Stimulated activated CD4-positive, alpha-beta T cell treated with anti-CD3 and anti-CD28 coated beads, TNF-alpha, amount 100 ng/mL, for 4 hours (primary cell): ENCODE results near the gene ANP32A.
A peak's percentile ranks its signal among the peaks of the same experiment; 100 is the strongest.

ENCODE experiments used
- DNase-seq, 3 experiments: peaks; one replicate each; pipeline ENCODE4 v3.0.0-alpha.2; 2020; ENCODE audit warnings: low read depth in 3 of 3

Gene ANP32A

DNA sequence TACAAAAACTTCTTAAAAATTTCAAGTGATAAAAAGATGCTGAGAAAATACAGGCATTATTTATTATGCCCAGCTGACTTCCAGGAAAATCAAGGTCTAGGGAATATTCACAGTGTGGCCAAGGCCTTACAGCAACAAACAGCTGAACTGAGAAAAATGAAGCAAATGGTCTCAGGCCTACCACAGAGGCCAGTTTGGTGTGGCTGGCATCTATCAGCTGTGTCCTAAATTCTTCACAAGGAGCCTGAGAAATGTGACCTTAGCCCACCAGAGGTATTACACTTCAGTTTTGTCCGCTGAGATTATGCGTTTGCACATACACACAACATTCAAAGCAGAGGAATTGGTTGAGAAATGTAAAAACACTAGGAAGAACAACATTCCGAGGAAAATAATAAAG is 77.4 kb downstream of the ANP32A start:
- DNase-seq: no peak

GRCh38 chr15:68739390-68740080 is 81.2 kb downstream of the ANP32A start:
- no peak for DNase-seq

DNA sequence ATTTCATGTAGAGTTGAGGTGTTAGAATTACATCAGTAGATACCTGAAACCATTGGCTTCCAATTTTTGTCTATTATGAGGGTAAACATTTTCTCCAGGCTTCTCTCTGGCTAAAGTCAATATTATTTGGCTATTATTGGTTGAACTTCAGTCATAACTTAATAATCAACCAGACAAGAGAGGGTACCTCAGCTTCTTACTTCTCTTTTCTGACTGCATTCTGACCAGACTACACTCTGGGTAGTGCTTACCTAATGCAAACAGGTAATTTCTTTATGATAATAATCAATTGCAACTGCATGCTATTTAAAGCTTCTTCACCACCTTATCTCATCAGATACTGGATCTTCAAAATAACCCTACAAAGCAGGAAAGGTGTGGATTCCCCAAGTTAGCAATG is 85.1 kb downstream of the ANP32A start:
- DNase-seq: no peak

DNA sequence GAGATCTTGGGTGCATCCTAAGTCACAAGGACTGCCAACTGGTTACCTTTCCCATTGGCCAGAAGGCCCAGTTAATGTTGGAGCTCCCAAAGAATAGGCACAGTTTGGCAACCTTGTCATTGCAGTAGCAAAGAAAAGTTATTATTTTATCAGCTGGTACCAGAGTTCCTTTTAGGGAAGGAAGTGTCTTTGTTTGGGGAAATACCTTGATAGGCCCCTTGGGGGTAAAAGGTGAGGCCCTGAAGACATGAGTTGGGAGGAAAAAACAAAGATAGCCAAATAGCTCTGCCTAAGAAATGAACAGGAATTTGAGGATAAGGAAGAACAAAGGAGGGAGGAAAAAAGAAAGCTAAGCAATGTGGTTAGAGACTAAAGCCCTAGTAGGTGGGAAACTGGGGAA is 85.8 kb downstream of the ANP32A start:
- no peak for DNase-seq

GRCh38 chr15:68734352-68734751 is 86.3 kb downstream of the ANP32A start:
- no peak for DNase-seq

- DNase-seq: no peak
Measured at GRCh38 chr15:68733666-68734065, 87.0 kb downstream of the ANP32A start.

GRCh38 chr15:68732451-68732850 is 88.2 kb downstream of the ANP32A start:
- no peak for DNase-seq

- no peak for DNase-seq
Measured at GRCh38 chr15:68730976-68731897, 89.5 kb downstream of the ANP32A start.

DNA sequence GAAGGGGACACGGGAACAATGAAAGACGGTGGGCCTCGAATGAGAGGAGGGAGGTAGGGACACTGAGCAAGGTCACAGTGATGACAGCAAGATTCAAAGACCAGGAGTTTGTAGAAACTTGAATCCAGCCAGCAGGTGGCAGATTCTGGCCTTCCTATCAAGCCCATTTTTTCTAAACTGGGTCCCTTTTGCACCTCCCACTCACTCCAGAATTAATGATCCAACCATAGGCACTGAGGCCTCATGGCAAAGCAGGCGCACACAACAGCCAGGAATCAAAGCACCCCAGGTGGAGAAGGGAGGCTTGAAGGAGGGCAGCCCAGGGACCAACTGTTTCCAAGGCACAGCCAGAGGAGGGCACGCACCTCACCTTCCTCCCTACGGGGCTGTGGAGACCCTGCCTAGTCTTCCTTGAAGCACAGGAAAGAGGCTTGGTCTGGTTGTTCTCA is 90.2 kb downstream of the ANP32A start:
- DNase-seq: peak in 2 of 3 experiments; percentile 0 to 5

- no peak for DNase-seq
Measured at GRCh38 chr15:68729789-68730411, 90.8 kb downstream of the ANP32A start.
